ENCODE data around the gene PRIMA1. TPM values are rescaled to one million over a fixed set of nuclear protein-coding genes. Genes with fewer than 3 reads are reported as not detected.

PRIMA1 gene
- polyA plus RNA-seq, 3 donors from 2014 or later: not detected

DNA sequence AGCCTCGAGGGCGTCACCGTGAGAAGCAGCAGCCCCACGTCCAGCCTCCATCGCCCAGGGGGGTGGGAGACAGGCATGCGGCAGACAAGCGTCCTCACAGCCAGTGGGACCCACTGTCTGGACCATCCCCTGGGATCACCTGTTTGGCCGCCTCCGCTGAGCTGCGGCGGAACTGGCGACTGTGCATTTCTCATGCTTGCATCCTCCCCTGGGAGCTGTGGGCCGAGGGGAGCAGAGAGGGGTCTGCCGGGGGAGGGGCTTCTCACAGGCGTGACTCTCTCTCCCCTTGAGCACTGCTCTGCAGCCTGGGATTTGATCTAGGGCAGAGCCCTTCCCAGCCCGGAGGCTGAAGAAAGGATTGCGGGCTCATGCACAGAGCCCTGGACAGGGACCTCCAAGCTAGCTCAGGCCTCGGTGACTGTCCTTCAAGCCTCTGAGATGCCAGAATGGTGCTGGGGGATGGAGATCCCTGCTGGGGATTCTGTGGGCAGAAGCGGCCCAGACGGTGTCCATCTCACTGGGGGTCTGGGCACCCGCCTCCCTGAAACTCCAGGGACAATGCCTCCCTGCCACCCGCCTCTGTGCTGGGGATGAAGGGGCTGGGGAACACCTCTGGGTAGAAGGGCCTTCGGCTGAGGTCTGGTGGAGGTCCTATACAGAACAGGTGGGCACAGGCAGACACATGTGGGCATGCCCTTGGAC lies 61.1 kb downstream of the PRIMA1 start:
- no peak overlapping the region for H3K27ac Mint-ChIP-seq
- no peaks in the 10 kb centered on the region for H3K36me3 Mint-ChIP-seq
- no peak for DNase-seq
- H3K4me1 Mint-ChIP-seq: no peaks in the 10 kb centered on the region
- H3K27me3 Mint-ChIP-seq (ENCODE audit: low read depth in 3 of 3): peaks cover 0 to 3% (median 2%) of the 10 kb centered on the region in 3 donors
- peaks cover 0 to 1% (median 0%) of the 10 kb centered on the region in 6 donors for H3K9me3 Mint-ChIP-seq
- no peak overlapping the region for H3K4me3 Mint-ChIP-seq

DNA sequence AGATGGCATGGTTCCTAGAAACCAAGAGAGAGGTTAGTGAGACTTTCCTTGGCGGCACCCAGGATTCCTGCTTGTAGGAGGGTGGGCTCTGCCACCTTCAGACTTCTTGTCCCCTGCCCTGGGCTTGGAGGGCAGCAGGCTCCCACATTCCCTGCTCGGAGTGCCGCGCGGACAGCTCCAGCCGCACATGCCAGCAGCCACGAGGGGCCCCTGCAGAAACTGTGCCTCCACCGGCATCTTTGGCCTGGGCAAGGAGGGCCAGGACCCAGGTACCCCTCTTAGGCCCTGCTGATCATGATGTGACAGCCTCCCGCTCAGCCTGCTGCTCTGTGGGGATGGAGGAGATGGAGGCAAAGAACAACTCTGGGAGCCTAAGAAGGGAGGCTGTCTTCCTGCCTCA lies 62.3 kb downstream of the PRIMA1 start:
- H3K27ac Mint-ChIP-seq: no peak overlapping the region
- peaks cover 0 to 3% (median 2%) of the 10 kb centered on the region in 3 donors for H3K27me3 Mint-ChIP-seq (ENCODE audit: low read depth in 3 of 3)
- H3K4me3 Mint-ChIP-seq: no peak overlapping the region
- H3K4me1 Mint-ChIP-seq: no peaks in the 10 kb centered on the region
- H3K36me3 Mint-ChIP-seq: no peaks in the 10 kb centered on the region
- H3K9me3 Mint-ChIP-seq: peaks cover 0 to 1% (median 0%) of the 10 kb centered on the region in 6 donors
- DNase-seq: no peak

DNA sequence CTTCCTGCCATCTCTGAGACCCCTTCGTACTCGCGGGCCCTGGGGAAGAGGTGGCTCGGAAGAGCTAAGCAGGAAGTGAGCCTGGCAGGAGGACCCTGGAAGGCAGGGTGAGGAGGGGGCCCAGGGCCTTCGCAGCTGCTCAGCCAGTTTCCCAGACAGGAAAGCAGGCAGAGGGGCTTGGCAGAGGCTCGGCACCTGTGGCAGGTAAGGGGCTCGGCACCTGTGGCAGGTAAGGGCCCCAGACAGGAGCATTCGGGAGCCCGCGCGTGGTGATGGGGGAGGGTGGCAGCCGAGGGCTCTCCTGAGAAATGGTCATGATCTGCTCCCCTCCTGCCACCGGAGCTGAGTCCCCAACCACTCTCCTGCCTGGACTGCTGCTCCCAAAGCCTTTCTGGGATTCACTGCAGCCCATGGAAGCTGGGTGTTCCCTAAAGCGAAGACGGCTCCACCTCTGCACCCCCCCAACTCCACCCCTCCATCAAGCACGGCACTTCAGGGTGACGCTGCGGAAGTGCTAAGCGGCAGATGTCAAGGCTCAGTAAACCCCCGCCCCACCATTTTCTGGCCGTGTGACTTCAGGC lies 63.2 kb downstream of the PRIMA1 start:
- Mint-ChIP-seq H3K36me3 (no peaks in the 10 kb centered on the region), H3K4me3 (no peak overlapping the region), H3K27ac (no peak overlapping the region), H3K4me1 (no peaks in the 10 kb centered on the region), H3K9me3 (peaks cover 0 to 1% (median 0%) of the 10 kb centered on the region in 6 donors), H3K27me3 (ENCODE audit: low read depth in 3 of 3) (peaks cover 0 to 3% (median 2%) of the 10 kb centered on the region in 3 donors)
- DNase-seq: no peak

DNA sequence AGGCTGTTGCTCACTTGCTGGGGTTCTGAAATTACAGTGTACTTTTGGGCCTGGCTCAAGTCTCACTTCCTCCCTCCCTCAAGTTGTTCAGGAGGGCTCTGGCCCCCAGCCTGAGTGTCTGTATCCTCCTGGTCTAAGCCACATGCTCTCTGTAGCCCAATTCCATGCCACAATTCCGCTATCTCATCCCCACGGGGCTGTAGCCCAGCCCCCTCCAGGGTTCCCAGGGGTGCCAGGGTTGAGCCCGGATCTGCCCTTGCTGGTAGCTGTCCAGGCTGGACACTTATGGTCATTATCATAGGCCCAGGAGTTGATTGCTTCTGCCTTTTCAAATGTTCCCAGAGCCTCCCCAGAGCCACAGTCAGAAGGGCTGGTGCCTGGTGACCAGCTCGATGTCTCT lies 65.3 kb downstream of the PRIMA1 start:
- Mint-ChIP-seq H3K36me3 (no peaks in the 10 kb centered on the region), H3K4me3 (no peak overlapping the region), H3K4me1 (no peaks in the 10 kb centered on the region), H3K27ac (no peak overlapping the region), H3K27me3 (ENCODE audit: low read depth in 3 of 3) (peaks cover 0 to 3% (median 2%) of the 10 kb centered on the region in 3 donors), H3K9me3 (peaks cover 0 to 1% (median 0%) of the 10 kb centered on the region in 6 donors)
- no peak for DNase-seq

DNA sequence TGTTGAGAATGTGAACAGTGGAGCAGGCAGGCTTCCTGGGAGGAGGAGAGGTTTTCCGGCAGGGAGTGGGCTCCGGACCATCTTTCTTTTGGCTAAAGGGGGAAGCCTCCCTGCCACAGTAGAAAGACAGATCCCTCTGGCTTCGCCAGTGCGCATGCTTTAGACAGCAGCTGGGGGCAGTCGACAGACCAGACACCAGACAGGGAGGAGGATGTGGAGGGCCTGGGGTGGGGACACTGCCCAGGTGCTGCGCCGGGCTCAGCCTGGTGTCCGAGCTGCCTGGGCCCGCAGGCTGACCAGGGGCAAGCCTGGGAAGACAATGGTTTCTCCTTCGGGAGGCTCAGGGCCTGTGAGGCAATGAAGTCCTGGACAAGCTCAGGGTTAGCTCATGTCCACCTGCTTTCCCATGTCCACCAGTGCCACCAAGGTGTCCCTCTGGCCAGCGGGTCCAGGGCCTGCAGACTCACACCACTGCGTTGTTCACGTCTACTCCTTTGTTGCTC lies 67.3 kb downstream of the PRIMA1 start:
- DNase-seq: no peak
- Mint-ChIP-seq H3K27ac (no peak overlapping the region), H3K9me3 (peaks cover 0 to 1% (median 0%) of the 10 kb centered on the region in 6 donors), H3K36me3 (no peaks in the 10 kb centered on the region), H3K4me1 (no peaks in the 10 kb centered on the region), H3K27me3 (ENCODE audit: low read depth in 3 of 3) (peaks cover 0 to 3% (median 2%) of the 10 kb centered on the region in 3 donors), H3K4me3 (no peak overlapping the region)

GRCh38 chr14:93720076-93720815 lies 68.0 kb downstream of the PRIMA1 start:
- Mint-ChIP-seq H3K9me3 (peaks cover 0 to 1% (median 0%) of the 10 kb centered on the region in 6 donors), H3K27ac (no peak overlapping the region)

DNA sequence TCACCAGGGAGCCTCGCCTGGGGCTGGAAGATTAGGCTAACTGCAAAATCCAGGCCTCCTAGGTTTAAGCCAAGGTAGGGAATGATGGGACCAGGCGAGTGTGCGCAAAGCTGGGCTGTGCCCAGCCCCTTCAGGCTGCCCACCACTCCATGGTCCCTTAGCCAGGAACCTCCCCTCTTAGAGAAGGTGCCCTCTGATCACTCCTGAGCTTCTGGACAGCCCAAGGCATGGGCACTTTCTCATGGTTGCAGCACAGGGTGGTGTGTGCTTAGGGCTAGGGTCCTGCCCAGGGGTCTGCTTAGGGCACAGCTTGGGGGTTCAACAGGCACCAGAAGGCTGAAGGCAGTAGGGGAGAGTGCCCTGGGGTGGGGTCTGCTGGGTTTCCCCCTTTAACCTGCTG lies 69.0 kb downstream of the PRIMA1 start:
- no peak overlapping the region for H3K27ac Mint-ChIP-seq
- no peak for DNase-seq
- no peaks in the 10 kb centered on the region for H3K4me1 Mint-ChIP-seq
- peaks cover 0 to 1% (median 0%) of the 10 kb centered on the region in 6 donors for H3K9me3 Mint-ChIP-seq
- H3K27me3 Mint-ChIP-seq (ENCODE audit: low read depth in 3 of 3): peaks cover 2 to 3% (median 2%) of the 10 kb centered on the region in 3 donors
- no peak overlapping the region for H3K4me3 Mint-ChIP-seq
- no peaks in the 10 kb centered on the region for H3K36me3 Mint-ChIP-seq

More at GRCh38 chr14:93720076-93720815, 68.0 kb downstream of the PRIMA1 start:
- H3K36me3 Mint-ChIP-seq: no peaks in the 10 kb centered on the region
- no peaks in the 10 kb centered on the region for H3K4me1 Mint-ChIP-seq
- DNase-seq: no peak
- H3K4me3 Mint-ChIP-seq: no peak overlapping the region
- peaks cover 2 to 3% (median 2%) of the 10 kb centered on the region in 3 donors for H3K27me3 Mint-ChIP-seq (ENCODE audit: low read depth in 3 of 3)

DNA sequence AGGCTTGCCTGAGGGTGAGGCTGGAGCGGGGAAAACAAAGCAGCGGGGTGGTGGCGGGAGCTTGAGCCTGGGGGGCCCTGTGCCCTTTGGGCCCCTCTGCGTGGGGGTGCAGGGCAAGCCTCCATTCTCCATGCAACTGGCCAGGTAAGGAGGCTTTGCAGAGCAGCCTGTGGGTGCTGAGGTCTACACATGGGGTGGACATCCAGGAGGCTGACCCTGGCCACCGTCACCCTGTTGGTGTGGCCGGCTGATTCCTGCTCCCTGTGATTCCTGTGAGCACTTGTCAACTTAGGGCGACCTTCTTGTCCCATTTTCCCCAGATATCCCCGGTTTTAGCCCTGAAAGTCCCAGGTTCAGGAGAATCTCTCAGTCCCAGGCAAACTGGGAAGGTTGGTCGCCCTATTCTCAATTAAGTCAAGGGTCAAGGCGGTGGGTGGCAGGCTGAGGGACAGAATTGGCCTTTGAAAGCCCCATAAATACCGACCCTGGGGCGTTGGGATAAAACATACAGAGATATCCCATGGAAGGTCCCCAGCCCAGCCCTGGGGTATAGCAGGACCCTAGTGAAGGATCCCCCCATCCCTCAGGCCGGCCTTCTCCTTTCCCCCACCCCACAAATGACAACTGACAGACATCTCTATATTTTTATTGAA lies 70.5 kb downstream of the PRIMA1 start:
- Mint-ChIP-seq H3K27ac (no peak overlapping the region), H3K27me3 (ENCODE audit: low read depth in 3 of 3) (peaks cover 2 to 3% (median 2%) of the 10 kb centered on the region in 3 donors), H3K4me3 (no peak overlapping the region), H3K36me3 (no peaks in the 10 kb centered on the region), H3K4me1 (no peaks in the 10 kb centered on the region), H3K9me3 (peaks cover 0 to 1% (median 0%) of the 10 kb centered on the region in 6 donors)
- DNase-seq: no peak

GRCh38 chr14:93716746-93717667 lies 71.3 kb downstream of the PRIMA1 start:
- H3K36me3 Mint-ChIP-seq: no peaks in the 10 kb centered on the region
- no peak overlapping the region for H3K4me3 Mint-ChIP-seq
- H3K27me3 Mint-ChIP-seq (ENCODE audit: low read depth in 3 of 3): peaks cover 2 to 3% (median 2%) of the 10 kb centered on the region in 3 donors
- DNase-seq: no peak
- no peak overlapping the region for H3K27ac Mint-ChIP-seq
- H3K4me1 Mint-ChIP-seq: no peaks in the 10 kb centered on the region
- no peaks in the 10 kb centered on the region for H3K9me3 Mint-ChIP-seq

- no peaks in the 10 kb centered on the region for H3K4me1 Mint-ChIP-seq
Measured at GRCh38 chr14:93716002-93716745, 72.1 kb downstream of the PRIMA1 start.

DNA sequence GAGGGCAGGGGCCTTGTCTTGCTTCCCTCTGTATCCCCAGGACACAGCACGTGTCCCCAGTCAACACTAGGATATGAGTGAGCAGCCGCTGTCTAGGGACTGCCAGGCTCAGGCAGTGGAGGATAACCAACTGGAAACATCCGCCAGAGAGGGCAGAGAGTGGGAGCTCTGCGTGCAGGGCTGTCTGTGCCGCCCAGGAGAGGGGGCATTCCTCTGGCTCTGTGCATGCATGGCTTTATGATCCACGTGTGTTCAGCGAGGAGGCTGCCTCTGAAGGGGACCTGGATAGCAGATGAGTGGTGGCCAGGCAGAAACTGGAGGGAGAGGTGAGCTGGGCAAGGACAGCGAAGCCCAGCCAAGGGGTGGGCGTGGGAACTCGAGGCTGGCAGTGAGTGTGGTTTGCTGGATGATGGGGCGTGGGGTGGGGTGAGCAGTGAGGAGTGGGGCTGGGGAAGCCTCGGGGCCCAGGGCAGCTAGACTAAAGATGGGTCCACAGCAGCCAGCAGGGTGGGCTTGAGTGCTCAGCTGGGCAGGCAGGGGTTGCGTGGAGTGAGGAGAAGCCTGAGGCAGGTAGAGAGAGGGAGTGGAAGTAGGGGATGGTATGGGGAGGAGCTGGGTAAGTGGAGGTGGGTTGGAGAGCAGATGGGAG lies 72.9 kb downstream of the PRIMA1 start:
- Mint-ChIP-seq H3K27ac (no peak overlapping the region), H3K36me3 (no peaks in the 10 kb centered on the region), H3K4me3 (no peak overlapping the region), H3K27me3 (ENCODE audit: low read depth in 3 of 3) (peaks cover 0 to 7% (median 0%) of the 10 kb centered on the region in 3 donors), H3K9me3 (no peaks in the 10 kb centered on the region), H3K4me1 (no peaks in the 10 kb centered on the region)
- DNase-seq: no peak

More at GRCh38 chr14:93716002-93716745, 72.1 kb downstream of the PRIMA1 start:
- no peaks in the 10 kb centered on the region for H3K36me3 Mint-ChIP-seq
- H3K27me3 Mint-ChIP-seq (ENCODE audit: low read depth in 3 of 3): peaks cover 0 to 6% (median 0%) of the 10 kb centered on the region in 3 donors
- H3K4me3 Mint-ChIP-seq: no peak overlapping the region
- no peaks in the 10 kb centered on the region for H3K9me3 Mint-ChIP-seq
- no peak for DNase-seq
- no peak overlapping the region for H3K27ac Mint-ChIP-seq

DNA sequence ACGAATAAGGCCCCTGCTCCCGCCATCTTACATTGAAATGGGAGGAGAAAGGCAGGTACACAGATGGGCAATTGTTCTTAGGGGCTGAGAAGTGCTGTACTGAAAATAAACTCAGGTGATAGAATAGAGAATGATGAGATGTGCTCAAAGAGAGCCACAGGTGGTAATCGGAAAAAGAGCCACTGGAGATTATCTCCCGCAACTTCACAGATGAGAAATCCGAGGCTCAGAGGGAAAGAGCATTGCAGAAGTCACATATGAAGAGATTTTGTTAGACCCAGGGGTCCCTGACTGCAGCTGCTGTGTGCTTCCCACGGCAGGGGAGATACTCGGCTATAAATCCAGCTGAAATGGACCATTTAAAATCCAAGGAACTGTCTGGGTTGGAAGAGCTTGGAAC lies 73.7 kb downstream of the PRIMA1 start:
- Mint-ChIP-seq H3K27ac (no peak overlapping the region), H3K36me3 (no peaks in the 10 kb centered on the region), H3K4me3 (no peak overlapping the region), H3K4me1 (no peaks in the 10 kb centered on the region), H3K27me3 (ENCODE audit: low read depth in 3 of 3) (peaks cover 0 to 7% (median 1%) of the 10 kb centered on the region in 3 donors), H3K9me3 (no peaks in the 10 kb centered on the region)
- no peak for DNase-seq
